GM12873 (cell line): ENCODE results near the gene SYNPO2L.

Source experiments
- TF ChIP-seq, protein P1 (sequence below): IDR thresholded peaks from 2 replicates; pipeline ENCODE4 v1.5.1; 2012; ENCODE audit warnings: low read depth, mild to moderate bottlenecking, moderate library complexity, low read length, control low read depth; ENCODE audit not compliant: insufficient read depth; ENCODE audit errors: missing control alignments

Gene SYNPO2L

DNA sequence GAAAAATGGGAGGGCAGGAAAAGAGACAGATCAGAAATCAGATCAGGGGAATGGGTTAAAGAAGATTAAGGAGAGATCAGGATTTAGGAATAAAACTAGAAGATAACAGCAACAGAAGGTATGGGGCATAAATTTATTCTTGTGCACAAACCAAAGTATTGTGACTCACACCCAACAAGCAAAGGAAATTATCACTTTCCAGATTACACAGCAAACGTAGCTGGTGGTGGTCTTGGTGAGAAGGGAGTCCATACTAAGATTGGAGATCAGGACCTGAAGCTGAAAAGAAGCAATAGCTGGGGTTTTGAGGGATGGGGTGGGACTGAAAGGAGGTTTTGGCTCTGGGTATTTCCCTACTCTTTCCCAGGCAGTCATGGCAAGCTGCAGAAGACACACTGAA is 11.1 kb downstream of the SYNPO2L start:
- TF ChIP-seq, protein P1, sequence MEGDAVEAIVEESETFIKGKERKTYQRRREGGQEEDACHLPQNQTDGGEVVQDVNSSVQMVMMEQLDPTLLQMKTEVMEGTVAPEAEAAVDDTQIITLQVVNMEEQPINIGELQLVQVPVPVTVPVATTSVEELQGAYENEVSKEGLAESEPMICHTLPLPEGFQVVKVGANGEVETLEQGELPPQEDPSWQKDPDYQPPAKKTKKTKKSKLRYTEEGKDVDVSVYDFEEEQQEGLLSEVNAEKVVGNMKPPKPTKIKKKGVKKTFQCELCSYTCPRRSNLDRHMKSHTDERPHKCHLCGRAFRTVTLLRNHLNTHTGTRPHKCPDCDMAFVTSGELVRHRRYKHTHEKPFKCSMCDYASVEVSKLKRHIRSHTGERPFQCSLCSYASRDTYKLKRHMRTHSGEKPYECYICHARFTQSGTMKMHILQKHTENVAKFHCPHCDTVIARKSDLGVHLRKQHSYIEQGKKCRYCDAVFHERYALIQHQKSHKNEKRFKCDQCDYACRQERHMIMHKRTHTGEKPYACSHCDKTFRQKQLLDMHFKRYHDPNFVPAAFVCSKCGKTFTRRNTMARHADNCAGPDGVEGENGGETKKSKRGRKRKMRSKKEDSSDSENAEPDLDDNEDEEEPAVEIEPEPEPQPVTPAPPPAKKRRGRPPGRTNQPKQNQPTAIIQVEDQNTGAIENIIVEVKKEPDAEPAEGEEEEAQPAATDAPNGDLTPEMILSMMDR = no peak

DNA sequence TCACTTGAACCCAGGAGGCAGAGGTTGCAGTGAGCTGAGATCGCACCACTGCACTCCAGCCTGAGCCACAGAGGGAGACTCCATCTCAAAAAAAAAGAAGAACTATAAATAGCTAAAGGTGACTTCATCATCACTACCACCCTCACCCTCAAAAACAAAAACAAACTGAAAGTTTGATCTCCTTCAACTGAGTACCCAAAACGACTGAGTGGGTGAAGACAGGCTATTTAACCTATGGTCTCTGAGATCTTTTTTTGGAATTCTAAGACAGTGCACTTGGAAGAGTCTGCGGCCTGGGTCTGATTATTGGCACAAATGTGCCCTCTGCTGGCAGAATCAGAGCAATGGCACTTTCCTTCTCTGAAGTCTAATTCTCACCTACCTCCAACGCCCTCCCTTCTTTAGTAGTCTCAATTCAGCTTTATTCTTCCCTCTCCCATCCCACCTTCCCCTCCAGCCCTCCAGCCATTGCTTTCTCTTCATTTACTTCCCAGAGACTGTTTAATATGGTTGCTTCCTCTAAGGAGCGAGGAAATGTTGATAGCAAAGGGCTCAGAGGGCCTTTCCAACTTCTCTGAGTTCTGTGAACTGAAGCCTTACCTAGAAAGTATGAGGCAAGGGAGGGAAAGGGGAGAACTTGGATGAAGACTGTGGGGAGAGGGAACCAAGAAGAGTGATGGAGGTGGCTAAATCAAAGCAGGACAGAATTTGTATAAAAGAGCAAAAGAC is 11.7 kb downstream of the SYNPO2L start:
- TF ChIP-seq, protein P1 = peak; percentile 90

DNA sequence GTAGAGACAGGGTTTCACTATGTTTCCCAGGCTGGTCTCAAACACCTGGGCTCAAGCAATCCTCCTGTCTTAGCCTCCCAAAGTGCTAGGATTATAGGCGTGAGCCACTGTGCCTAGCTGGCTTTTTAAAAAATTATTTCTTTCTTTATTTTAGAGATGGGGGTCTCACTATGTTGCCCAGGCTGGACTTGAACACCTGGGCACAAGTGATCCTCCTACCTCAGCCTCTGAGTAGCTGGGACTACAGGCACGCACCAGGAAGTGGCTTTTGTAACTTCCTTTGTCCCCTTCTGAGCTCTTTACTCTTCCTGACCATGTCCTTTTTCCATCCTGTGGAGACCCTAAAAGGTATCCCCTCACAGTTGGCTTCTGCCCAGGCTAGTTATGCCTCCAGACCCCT is 12.5 kb downstream of the SYNPO2L start:
- TF ChIP-seq, protein P1 = no peak

DNA sequence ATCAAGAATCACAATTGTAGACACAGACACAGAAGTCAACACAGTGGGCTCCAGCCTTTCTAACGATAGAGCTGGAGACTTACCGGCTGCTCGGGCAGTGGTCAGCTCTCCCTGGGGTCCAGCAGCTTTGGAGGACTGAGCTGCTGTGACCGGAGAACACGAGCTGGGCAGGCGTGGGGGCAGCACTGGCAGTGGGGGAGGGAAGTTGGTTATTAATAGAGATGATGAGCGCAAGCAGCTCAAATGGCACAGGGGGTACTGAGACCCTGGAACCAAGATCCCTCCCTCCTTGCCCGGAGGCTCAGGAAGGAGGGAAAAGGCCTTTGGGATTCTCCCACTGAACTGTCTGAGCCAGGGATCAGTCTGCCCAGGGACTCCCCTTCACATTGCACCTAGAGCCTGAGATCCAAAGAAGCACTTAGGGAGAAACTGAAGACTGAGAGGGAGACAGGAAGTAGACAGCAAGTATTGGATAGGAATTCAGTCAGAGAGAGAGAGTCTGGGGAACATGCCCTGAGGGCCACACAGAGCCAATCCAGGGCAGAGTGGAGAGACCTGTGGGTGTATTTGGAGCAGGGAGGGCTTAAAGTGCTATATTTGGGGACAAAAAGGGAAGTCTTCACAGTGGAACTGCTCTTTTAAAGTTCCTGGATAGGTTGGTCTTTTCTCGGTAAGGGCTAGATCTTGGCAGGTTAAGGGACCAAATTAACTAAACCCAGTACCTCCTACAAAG is 14.3 kb downstream of the SYNPO2L start, which contains the start of gene MYOZ1:
Gene MYOZ1 (minus strand): TSS at position 147 of the 733 bp plus-strand sequence. CDS start 1,457 bp downstream, outside the sequence.
- TF ChIP-seq, protein P1 = no peak

DNA sequence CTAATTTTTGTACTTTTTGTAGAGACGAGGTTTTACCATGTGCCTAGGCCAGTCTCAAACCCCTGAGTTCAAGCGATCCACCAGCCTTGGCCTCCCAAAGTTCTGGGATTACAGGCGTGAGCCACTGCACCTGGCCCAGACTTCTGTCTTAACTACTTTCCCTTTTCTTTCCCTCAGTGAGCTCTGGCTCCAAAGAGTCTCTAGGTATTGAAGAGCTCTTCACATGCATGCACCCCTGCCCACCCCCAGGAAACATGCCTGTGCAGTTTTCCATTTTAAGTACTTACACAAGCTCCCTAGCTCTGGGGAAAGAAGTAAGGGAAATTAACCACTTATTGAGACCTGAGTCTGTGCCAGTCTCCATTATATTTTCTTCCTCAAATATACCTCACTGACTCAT is 16.5 kb downstream of the SYNPO2L start:
- TF ChIP-seq, protein P1 = no peak

DNA sequence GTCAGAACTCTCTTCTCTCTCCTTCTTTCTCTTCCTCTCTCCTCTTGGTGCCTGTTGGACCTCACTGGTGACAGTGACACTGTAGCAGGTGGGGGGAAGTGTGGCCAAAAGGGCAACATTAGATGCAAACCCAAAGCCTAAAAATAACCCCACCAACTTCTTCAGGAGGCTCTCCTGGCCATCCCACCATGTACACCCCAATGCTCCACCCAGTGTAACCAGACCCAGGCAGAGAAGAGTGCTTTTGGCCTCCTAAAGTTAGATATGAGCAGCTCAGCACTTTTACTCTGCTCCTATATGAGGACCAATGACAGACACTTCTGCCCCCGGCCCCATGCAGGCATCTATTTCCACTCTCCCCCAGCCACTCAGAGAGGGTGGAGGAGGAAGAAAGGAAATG is 20.0 kb downstream of the SYNPO2L start:
- TF ChIP-seq, protein P1 = no peak

DNA sequence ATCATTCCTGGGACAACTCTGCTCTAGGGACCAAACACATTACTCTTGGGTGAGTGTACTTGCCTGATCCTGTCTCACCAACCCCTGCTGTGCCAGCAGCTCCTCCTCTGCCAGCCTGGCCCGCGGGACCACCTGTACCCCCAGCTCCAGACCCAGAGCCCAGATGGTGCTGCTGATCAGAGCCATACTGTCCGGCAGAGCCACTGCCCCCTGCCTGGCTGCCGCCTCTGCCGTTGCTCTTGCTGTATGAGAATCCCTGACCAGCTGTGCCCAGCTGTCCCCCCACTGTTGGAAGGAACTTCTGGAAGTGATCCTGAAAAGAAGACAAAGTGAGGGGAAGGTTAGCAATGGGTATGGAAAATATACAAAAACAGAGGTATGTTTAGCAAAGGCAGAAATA is 21.4 kb downstream of the SYNPO2L start:
- TF ChIP-seq, protein P1 = no peak
